Measurements from ENCODE around the gene CCDC146.

The CCDC146 gene

GRCh38 chr7:77269360-77270093, 147.1 kb downstream of the CCDC146 start:
- TF ChIP-seq SIN3A (IDR thresholded peaks at IDR 0.05; ENCODE audit: borderline replicate concordance, insufficient read depth, low read length) (no peak), FOXP2 (optimal IDR thresholded peaks at IDR 0.05; ENCODE audit: borderline replicate concordance, extremely low read depth, extremely low read length, insufficient read depth) (no peak), REST (IDR thresholded peaks at IDR 0.05; ENCODE audit: insufficient read depth in 1 of 2, low read depth in 2 of 2, low read length in 2 of 2) (no peak)

- no peak for TF ChIP-seq SIN3A (IDR thresholded peaks at IDR 0.05; ENCODE audit: borderline replicate concordance, insufficient read depth, low read length)
- no peak for TF ChIP-seq POLR2AphosphoS5 (IDR thresholded peaks at IDR 0.05; ENCODE audit: low read depth, low read length)
- no peak for TF ChIP-seq TAF1 (IDR thresholded peaks at IDR 0.05; ENCODE audit: borderline replicate concordance, insufficient read depth, low read length)
- TF ChIP-seq REST (IDR thresholded peaks at IDR 0.05; ENCODE audit: insufficient read depth in 1 of 2, low read depth in 2 of 2, low read length in 2 of 2) = no peak
- no peak for TF ChIP-seq FOXP2 (optimal IDR thresholded peaks at IDR 0.05; ENCODE audit: borderline replicate concordance, extremely low read depth, extremely low read length, insufficient read depth)
Observed at GRCh38 chr7:77270094-77270480, 147.7 kb downstream of the CCDC146 start.

- no peak for TF ChIP-seq POLR2AphosphoS5 (IDR thresholded peaks at IDR 0.05; ENCODE audit: low read depth, low read length)
- no peak for TF ChIP-seq TAF1 (IDR thresholded peaks at IDR 0.05; ENCODE audit: borderline replicate concordance, insufficient read depth, low read length)
- no peak for TF ChIP-seq SIN3A (IDR thresholded peaks at IDR 0.05; ENCODE audit: borderline replicate concordance, insufficient read depth, low read length)
- TF ChIP-seq REST (IDR thresholded peaks at IDR 0.05; ENCODE audit: insufficient read depth in 1 of 2, low read depth in 2 of 2, low read length in 2 of 2) = no peak
- no peak for TF ChIP-seq FOXP2 (optimal IDR thresholded peaks at IDR 0.05; ENCODE audit: borderline replicate concordance, extremely low read depth, extremely low read length, insufficient read depth)
Observed at GRCh38 chr7:77271766-77272165, 149.4 kb downstream of the CCDC146 start.

- no peak for TF ChIP-seq SIN3A (IDR thresholded peaks at IDR 0.05; ENCODE audit: borderline replicate concordance, insufficient read depth, low read length)
- TF ChIP-seq REST (IDR thresholded peaks at IDR 0.05; ENCODE audit: insufficient read depth in 1 of 2, low read depth in 2 of 2, low read length in 2 of 2) = no peak
- TF ChIP-seq FOXP2 (optimal IDR thresholded peaks at IDR 0.05; ENCODE audit: borderline replicate concordance, extremely low read depth, extremely low read length, insufficient read depth) = no peak
- no peak for TF ChIP-seq TAF1 (IDR thresholded peaks at IDR 0.05; ENCODE audit: borderline replicate concordance, insufficient read depth, low read length)
- TF ChIP-seq POLR2AphosphoS5 (IDR thresholded peaks at IDR 0.05; ENCODE audit: low read depth, low read length) = no peak
Observed at GRCh38 chr7:77276120-77276519, 153.7 kb downstream of the CCDC146 start.
